ENCODE data around the gene TMEM214.
A peak's percentile ranks its signal among the peaks of the same experiment; 100 is the strongest.

TMEM214 gene

DNA sequence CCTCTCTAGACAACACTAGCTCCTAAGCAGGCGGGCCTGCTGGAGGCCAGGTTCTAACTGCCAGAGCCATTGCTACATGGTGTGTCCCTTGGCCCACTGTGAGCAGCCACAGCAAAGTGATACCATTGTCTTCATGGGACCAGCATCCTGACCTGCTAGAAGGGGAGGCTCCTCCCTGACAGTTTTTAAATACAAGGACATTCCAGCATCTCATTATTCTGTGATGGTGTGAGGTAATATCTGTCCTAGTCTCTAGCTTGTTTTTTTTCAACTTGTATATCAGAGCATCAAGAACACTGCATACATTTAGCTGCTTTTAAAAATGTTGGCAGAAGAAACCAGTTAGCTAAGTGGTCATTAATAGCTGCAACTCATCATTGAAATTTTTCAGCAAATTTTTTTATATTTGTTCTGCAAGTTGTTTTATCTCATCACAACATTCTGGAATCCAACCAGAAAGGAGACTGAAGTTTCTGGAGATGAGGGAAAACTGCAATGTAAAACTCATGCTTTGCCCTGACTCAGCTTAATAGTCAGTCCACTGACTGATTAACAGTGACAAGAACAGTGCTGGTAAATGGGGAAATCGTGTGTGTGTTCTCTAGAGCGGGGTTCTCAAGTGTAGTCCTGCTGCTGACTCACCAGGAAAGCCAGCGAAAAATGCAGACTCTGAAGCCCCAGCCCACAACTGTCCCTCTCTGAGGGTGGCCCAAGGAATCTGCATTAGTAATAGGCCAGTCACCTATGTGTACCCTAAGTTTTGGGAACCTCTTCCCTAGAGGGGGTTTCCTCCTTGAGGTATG is 44.5 kb upstream of the TMEM214 start:
- Histone ChIP-seq H2BK15ac (ENCODE audit: low read length) (no peak overlapping the region), H3K4me3 (ENCODE audit: low read length in 2 of 2) (no peak overlapping the region), H4K8ac (ENCODE audit: low read depth, low read length) (no peak overlapping the region), H3K18ac (ENCODE audit: low read length) (no peak overlapping the region), H3K14ac (ENCODE audit: low read length) (no peak overlapping the region), H3K27ac (replicated peaks; ENCODE audit: low read length) (no peak overlapping the region), H3K4me1 (ENCODE audit: control insufficient read depth in 2 of 2, insufficient read depth in 1 of 2, low read depth in 1 of 2, low read length in 2 of 2) (peaks cover 0 to 2% of the 10 kb centered on the region in 2 donors), H3K9ac (ENCODE audit: low read depth, low read length, poor library complexity) (no peak overlapping the region), H2AFZ (ENCODE audit: low read length) (no peak overlapping the region), H3K9me3 (replicated peaks in 1 of 2; ENCODE audit: control insufficient read depth in 2 of 2, insufficient read depth in 1 of 2, low read depth in 1 of 2, low read length in 2 of 2) (no peaks in the 10 kb centered on the region), H3K36me3 (replicated peaks in 1 of 2; ENCODE audit: control insufficient read depth in 2 of 2, insufficient read depth in 2 of 2, low read length in 2 of 2) (no peaks in the 10 kb centered on the region), H3K23ac (ENCODE audit: low read depth, low read length, poor library complexity) (no peak overlapping the region), H2BK5ac (ENCODE audit: low read length) (no peak overlapping the region), H3K27me3 (ENCODE audit: control insufficient read depth in 3 of 3, insufficient read depth in 3 of 3, low read depth in 1 of 3, low read length in 3 of 3) (no peaks in the 10 kb centered on the region), H3K4me2 (ENCODE audit: insufficient read depth, low read length, poor library complexity, severe bottlenecking) (no peak overlapping the region), H2BK12ac (ENCODE audit: low read length) (no peak overlapping the region), H3K79me1 (ENCODE audit: low read depth, low read length) (no peaks in the 10 kb centered on the region), H4K91ac (ENCODE audit: low read depth, low read length, poor library complexity) (no peak overlapping the region), H2BK120ac (ENCODE audit: low read depth, low read length) (no peak overlapping the region), H2AK5ac (ENCODE audit: low read depth, low read length) (no peak overlapping the region), H3K4ac (ENCODE audit: low read length) (no peak overlapping the region)
- WGBS, 2 donors (ENCODE audit: extremely low coverage in 2 of 2, insufficient read length in 2 of 2, insufficient replicate concordance in 1 of 2): no CpG with 5 or more reads among the region's 4 CpGs
- DNase-seq (ENCODE audit: low spot score): no peak

DNA sequence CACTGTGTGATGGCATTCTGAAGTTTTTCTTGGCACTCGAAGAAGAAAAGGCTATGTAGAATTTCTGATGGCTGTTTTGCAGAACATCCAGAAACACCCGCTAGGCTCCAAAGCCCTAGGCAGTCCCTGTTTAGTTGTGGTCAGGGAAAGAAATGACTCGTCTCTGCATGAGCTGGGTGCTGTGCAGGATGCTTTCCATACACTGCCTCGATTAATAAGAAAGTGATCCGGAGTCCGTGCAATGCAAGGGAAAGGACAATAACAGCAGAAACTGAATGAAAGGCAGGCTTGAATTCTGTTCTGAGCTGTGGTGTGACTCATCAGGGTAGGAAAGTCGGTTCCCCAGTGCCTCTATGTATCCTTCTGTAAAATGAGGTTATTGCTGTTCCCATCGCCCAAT is 43.6 kb upstream of the TMEM214 start:
- Histone ChIP-seq H2BK12ac (ENCODE audit: low read length) (no peak overlapping the region), H3K23ac (ENCODE audit: low read depth, low read length, poor library complexity) (no peak overlapping the region), H3K79me1 (ENCODE audit: low read depth, low read length) (no peaks in the 10 kb centered on the region), H4K8ac (ENCODE audit: low read depth, low read length) (no peak overlapping the region), H3K9me3 (replicated peaks in 1 of 2; ENCODE audit: control insufficient read depth in 2 of 2, insufficient read depth in 1 of 2, low read depth in 1 of 2, low read length in 2 of 2) (no peaks in the 10 kb centered on the region), H4K91ac (ENCODE audit: low read depth, low read length, poor library complexity) (no peak overlapping the region), H2AFZ (ENCODE audit: low read length) (no peak overlapping the region), H3K4me1 (ENCODE audit: control insufficient read depth in 2 of 2, insufficient read depth in 1 of 2, low read depth in 1 of 2, low read length in 2 of 2) (peaks cover 0 to 2% of the 10 kb centered on the region in 2 donors), H3K18ac (ENCODE audit: low read length) (no peak overlapping the region), H2BK5ac (ENCODE audit: low read length) (no peak overlapping the region), H3K27me3 (ENCODE audit: control insufficient read depth in 3 of 3, insufficient read depth in 3 of 3, low read depth in 1 of 3, low read length in 3 of 3) (no peaks in the 10 kb centered on the region), H3K27ac (replicated peaks; ENCODE audit: low read length) (no peak overlapping the region), H2BK120ac (ENCODE audit: low read depth, low read length) (no peak overlapping the region), H3K4ac (ENCODE audit: low read length) (no peak overlapping the region), H3K4me2 (ENCODE audit: insufficient read depth, low read length, poor library complexity, severe bottlenecking) (no peak overlapping the region), H3K36me3 (replicated peaks in 1 of 2; ENCODE audit: control insufficient read depth in 2 of 2, insufficient read depth in 2 of 2, low read length in 2 of 2) (no peaks in the 10 kb centered on the region), H3K14ac (ENCODE audit: low read length) (no peak overlapping the region), H3K9ac (ENCODE audit: low read depth, low read length, poor library complexity) (no peak overlapping the region), H2BK15ac (ENCODE audit: low read length) (no peak overlapping the region), H3K4me3 (ENCODE audit: low read length in 2 of 2) (no peak overlapping the region), H2AK5ac (ENCODE audit: low read depth, low read length) (no peak overlapping the region)
- WGBS, 2 donors (ENCODE audit: extremely low coverage in 2 of 2, insufficient read length in 2 of 2, insufficient replicate concordance in 1 of 2): no CpG with 5 or more reads among the region's 8 CpGs
- DNase-seq (ENCODE audit: low spot score): no peak

DNA sequence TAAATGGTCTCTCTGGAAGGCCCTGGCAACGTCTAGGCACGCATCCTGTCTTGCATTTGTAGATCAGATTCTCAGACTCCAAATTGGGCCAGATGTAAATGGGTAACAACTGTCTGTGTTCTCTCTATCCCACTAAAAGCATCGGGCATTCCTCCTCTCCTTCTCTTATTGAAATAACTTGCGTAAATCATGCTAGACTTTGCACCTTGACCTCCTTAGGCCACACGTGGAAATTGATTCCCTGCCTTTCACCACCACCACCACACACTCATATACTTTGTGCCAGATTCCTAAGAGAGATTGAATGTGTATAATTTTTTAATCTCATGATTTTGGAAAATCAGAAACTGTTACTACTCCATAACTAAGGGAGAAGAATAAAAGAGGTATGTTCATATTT is 41.0 kb upstream of the TMEM214 start:
- H2BK12ac ChIP-seq (ENCODE audit: low read length): no peak overlapping the region
- H3K18ac ChIP-seq (ENCODE audit: low read length): no peak overlapping the region
- H2AFZ ChIP-seq (ENCODE audit: low read length): no peak overlapping the region
- H3K4me1 ChIP-seq (ENCODE audit: control insufficient read depth in 2 of 2, insufficient read depth in 1 of 2, low read depth in 1 of 2, low read length in 2 of 2): peaks cover 0 to 2% of the 10 kb centered on the region in 2 donors
- no peaks in the 10 kb centered on the region for H3K36me3 ChIP-seq (replicated peaks in 1 of 2; ENCODE audit: control insufficient read depth in 2 of 2, insufficient read depth in 2 of 2, low read length in 2 of 2)
- no peak overlapping the region for H3K27ac ChIP-seq (replicated peaks; ENCODE audit: low read length)
- no peak overlapping the region for H3K4me3 ChIP-seq (ENCODE audit: low read length in 2 of 2)
- peak overlapping the region; percentile 20 for H3K23ac ChIP-seq (ENCODE audit: low read depth, low read length, poor library complexity)
- H3K79me1 ChIP-seq (ENCODE audit: low read depth, low read length): no peaks in the 10 kb centered on the region
- no peak overlapping the region for H3K9ac ChIP-seq (ENCODE audit: low read depth, low read length, poor library complexity)
- WGBS, 2 donors (ENCODE audit: extremely low coverage in 2 of 2, insufficient read length in 2 of 2, insufficient replicate concordance in 1 of 2): no CpG with 5 or more reads among the region's 5 CpGs
- H2BK120ac ChIP-seq (ENCODE audit: low read depth, low read length): no peak overlapping the region
- no peaks in the 10 kb centered on the region for H3K27me3 ChIP-seq (ENCODE audit: control insufficient read depth in 3 of 3, insufficient read depth in 3 of 3, low read depth in 1 of 3, low read length in 3 of 3)
- no peak overlapping the region for H2AK5ac ChIP-seq (ENCODE audit: low read depth, low read length)
- no peak overlapping the region for H2BK5ac ChIP-seq (ENCODE audit: low read length)
- no peaks in the 10 kb centered on the region for H3K9me3 ChIP-seq (replicated peaks in 1 of 2; ENCODE audit: control insufficient read depth in 2 of 2, insufficient read depth in 1 of 2, low read depth in 1 of 2, low read length in 2 of 2)
- no peak overlapping the region for H2BK15ac ChIP-seq (ENCODE audit: low read length)
- no peak for DNase-seq (ENCODE audit: low spot score)
- no peak overlapping the region for H3K14ac ChIP-seq (ENCODE audit: low read length)
- no peak overlapping the region for H4K8ac ChIP-seq (ENCODE audit: low read depth, low read length)
- H3K4me2 ChIP-seq (ENCODE audit: insufficient read depth, low read length, poor library complexity, severe bottlenecking): no peak overlapping the region
- H4K91ac ChIP-seq (ENCODE audit: low read depth, low read length, poor library complexity): no peak overlapping the region
- H3K4ac ChIP-seq (ENCODE audit: low read length): no peak overlapping the region

DNA sequence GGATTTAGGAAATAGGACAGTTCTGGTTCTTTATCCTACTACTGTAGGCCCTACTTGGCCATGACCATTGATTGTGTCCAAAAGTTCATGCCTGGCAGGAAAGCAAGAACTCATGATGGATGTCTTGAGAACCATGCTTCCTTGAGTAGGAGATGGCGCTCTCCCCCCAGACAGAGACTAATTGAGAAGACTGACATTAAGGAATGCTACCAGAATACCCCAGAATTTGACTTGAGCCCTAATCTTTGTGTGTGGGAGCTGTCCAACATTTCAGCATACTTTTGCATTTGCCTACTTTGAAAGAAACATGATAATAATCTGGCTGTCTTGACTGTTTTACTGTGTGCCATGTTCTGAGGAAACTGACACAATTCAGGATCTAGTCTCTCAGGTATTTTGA is 39.0 kb upstream of the TMEM214 start:
- H2AK5ac ChIP-seq (ENCODE audit: low read depth, low read length): no peak overlapping the region
- peaks cover 0 to 5% of the 10 kb centered on the region in 2 donors for H3K4me1 ChIP-seq (ENCODE audit: control insufficient read depth in 2 of 2, insufficient read depth in 1 of 2, low read depth in 1 of 2, low read length in 2 of 2)
- H2BK120ac ChIP-seq (ENCODE audit: low read depth, low read length): no peak overlapping the region
- H3K9ac ChIP-seq (ENCODE audit: low read depth, low read length, poor library complexity): no peak overlapping the region
- H3K18ac ChIP-seq (ENCODE audit: low read length): no peak overlapping the region
- H4K8ac ChIP-seq (ENCODE audit: low read depth, low read length): no peak overlapping the region
- no peak overlapping the region for H3K4me3 ChIP-seq (ENCODE audit: low read length in 2 of 2)
- DNase-seq (ENCODE audit: low spot score): no peak
- H3K36me3 ChIP-seq (replicated peaks in 1 of 2; ENCODE audit: control insufficient read depth in 2 of 2, insufficient read depth in 2 of 2, low read length in 2 of 2): no peaks in the 10 kb centered on the region
- no CpG with 5 or more reads among the region's 1 CpG for WGBS, 2 donors (ENCODE audit: extremely low coverage in 2 of 2, insufficient read length in 2 of 2, insufficient replicate concordance in 1 of 2)
- H2BK5ac ChIP-seq (ENCODE audit: low read length): no peak overlapping the region
- no peak overlapping the region for H2AFZ ChIP-seq (ENCODE audit: low read length)
- no peaks in the 10 kb centered on the region for H3K9me3 ChIP-seq (replicated peaks in 1 of 2; ENCODE audit: control insufficient read depth in 2 of 2, insufficient read depth in 1 of 2, low read depth in 1 of 2, low read length in 2 of 2)
- no peak overlapping the region for H3K14ac ChIP-seq (ENCODE audit: low read length)
- H4K91ac ChIP-seq (ENCODE audit: low read depth, low read length, poor library complexity): no peak overlapping the region
- no peak overlapping the region for H2BK12ac ChIP-seq (ENCODE audit: low read length)
- H3K4ac ChIP-seq (ENCODE audit: low read length): no peak overlapping the region
- H3K27ac ChIP-seq (replicated peaks; ENCODE audit: low read length): no peak overlapping the region
- no peak overlapping the region for H3K4me2 ChIP-seq (ENCODE audit: insufficient read depth, low read length, poor library complexity, severe bottlenecking)
- H2BK15ac ChIP-seq (ENCODE audit: low read length): no peak overlapping the region
- no peaks in the 10 kb centered on the region for H3K79me1 ChIP-seq (ENCODE audit: low read depth, low read length)
- no peak overlapping the region for H3K23ac ChIP-seq (ENCODE audit: low read depth, low read length, poor library complexity)
- no peaks in the 10 kb centered on the region for H3K27me3 ChIP-seq (ENCODE audit: control insufficient read depth in 3 of 3, insufficient read depth in 3 of 3, low read depth in 1 of 3, low read length in 3 of 3)

Measured in neuronal stem cell (in vitro differentiated cells).